ENCODE results near the gene CHRNB2. TPM values are rescaled to one million over a fixed set of nuclear protein-coding genes. Genes with fewer than 3 reads are reported as not detected.
A peak's percentile ranks its signal among the peaks of the same experiment; 100 is the strongest.

CHRNB2 gene
- polyA plus RNA-seq, 1 donor (not counting 4 experiments of a cell fraction or from before 2014, with no cell fraction given): 0.09 TPM

- H3K9me1 ChIP-seq (ENCODE audit: control insufficient read depth, extremely low read depth, insufficient read depth, low read length): peaks cover 2% of the 10 kb centered on the region
- no peaks in the 10 kb centered on the region for H3K9me3 ChIP-seq (ENCODE audit: control insufficient read depth, low read depth, low read length)
- FAIRE-seq (no peak), DNase-seq (ENCODE audit: low read depth, low spot score) (no peak)
- H3K4me3 ChIP-seq (ENCODE audit: control insufficient read depth in 2 of 3, extremely low read depth in 1 of 3, insufficient read depth in 2 of 3, low read depth in 1 of 3, low read length in 3 of 3): no peak overlapping the region
- peaks cover 32 to 44% of the 10 kb centered on the region in 2 experiments for H3K36me3 ChIP-seq (ENCODE audit: control insufficient read depth in 2 of 2, extremely low read depth in 1 of 2, insufficient read depth in 2 of 2, low read length in 2 of 2)
- peaks cover 13% of the 10 kb centered on the region for H3K4me1 ChIP-seq (ENCODE audit: control insufficient read depth, extremely low read depth, insufficient read depth, low read length)
- H2AFZ ChIP-seq (ENCODE audit: control insufficient read depth, low read length): no peak overlapping the region
- H4K20me1 ChIP-seq (ENCODE audit: control insufficient read depth, extremely low read depth, insufficient read depth, low read length): no peaks in the 10 kb centered on the region
- H3K27me3 ChIP-seq (ENCODE audit: control insufficient read depth, extremely low read depth, insufficient read depth, low read length): peaks cover 6% of the 10 kb centered on the region
- H3K9ac ChIP-seq (ENCODE audit: control insufficient read depth, extremely low read depth, insufficient read depth, low read length): no peak overlapping the region
- dilution Hi-C loops (cut with MboI; ENCODE audit: extremely low pct_ligation_motif_present, low sequenced_read_pairs): no loop called here
- no peaks in the 10 kb centered on the region for H3K79me2 ChIP-seq (ENCODE audit: control insufficient read depth, insufficient read depth, low read length)
- TF ChIP-seq CTCF (optimal IDR thresholded peaks at IDR 0.05 in 1 of 3, IDR thresholded peaks at IDR 0.05 in 1 of 3, conservative IDR thresholded peaks at IDR 0.05 in 1 of 3; ENCODE audit: extremely low read depth in 1 of 3, insufficient read depth in 2 of 3, low read length in 3 of 3) (no peak), EZH2 (IDR thresholded peaks at IDR 0.05; ENCODE audit: low read length) (no peak)
- H3K27ac ChIP-seq (ENCODE audit: control insufficient read depth, insufficient read depth, low read length): no peak overlapping the region
- no peak overlapping the region for H3K4me2 ChIP-seq (ENCODE audit: control insufficient read depth, extremely low read depth, insufficient read depth, low read depth, low read length)
Observed at GRCh38 chr1:154548028-154548427, 19.6 kb upstream of the CHRNB2 start.

- DNase-seq (ENCODE audit: low read depth, low spot score) (no peak), FAIRE-seq (peak; percentile 67)
- Histone ChIP-seq H3K9me3 (ENCODE audit: control insufficient read depth, low read depth, low read length) (no peaks in the 10 kb centered on the region), H3K79me2 (ENCODE audit: control insufficient read depth, insufficient read depth, low read length) (no peaks in the 10 kb centered on the region), H3K27me3 (ENCODE audit: control insufficient read depth, extremely low read depth, insufficient read depth, low read length) (peaks cover 4% of the 10 kb centered on the region), H2AFZ (ENCODE audit: control insufficient read depth, low read length) (no peak overlapping the region), H3K9ac (ENCODE audit: control insufficient read depth, extremely low read depth, insufficient read depth, low read length) (no peak overlapping the region), H3K4me3 (ENCODE audit: control insufficient read depth in 2 of 3, extremely low read depth in 1 of 3, insufficient read depth in 2 of 3, low read depth in 1 of 3, low read length in 3 of 3) (no peak overlapping the region), H3K4me1 (ENCODE audit: control insufficient read depth, extremely low read depth, insufficient read depth, low read length) (peaks cover 13% of the 10 kb centered on the region), H4K20me1 (ENCODE audit: control insufficient read depth, extremely low read depth, insufficient read depth, low read length) (no peaks in the 10 kb centered on the region), H3K9me1 (ENCODE audit: control insufficient read depth, extremely low read depth, insufficient read depth, low read length) (peaks cover 2% of the 10 kb centered on the region), H3K27ac (ENCODE audit: control insufficient read depth, insufficient read depth, low read length) (no peak overlapping the region), H3K4me2 (ENCODE audit: control insufficient read depth, extremely low read depth, insufficient read depth, low read depth, low read length) (no peak overlapping the region), H3K36me3 (ENCODE audit: control insufficient read depth in 2 of 2, extremely low read depth in 1 of 2, insufficient read depth in 2 of 2, low read length in 2 of 2) (peaks cover 36 to 57% of the 10 kb centered on the region in 2 experiments)
- TF ChIP-seq EZH2 (IDR thresholded peaks at IDR 0.05; ENCODE audit: low read length) (no peak), CTCF (optimal IDR thresholded peaks at IDR 0.05 in 1 of 3, IDR thresholded peaks at IDR 0.05 in 1 of 3, conservative IDR thresholded peaks at IDR 0.05 in 1 of 3; ENCODE audit: extremely low read depth in 1 of 3, insufficient read depth in 2 of 3, low read length in 3 of 3) (no peak)
- dilution Hi-C loops (cut with MboI; ENCODE audit: extremely low pct_ligation_motif_present, low sequenced_read_pairs): no loop called here
Observed at GRCh38 chr1:154549202-154549770, 18.3 kb upstream of the CHRNB2 start.
